Naive thymus-derived CD8-positive, alpha-beta T cell (primary cell): ENCODE results near the gene SLC4A1. TPM values are rescaled to one million over a fixed set of nuclear protein-coding genes. Genes with fewer than 3 reads are reported as not detected.

Experiments
- ATAC-seq, 2 donors: fragments of 150-1000 bp; cut with Tn5 transposase in 1 of 2; sonication (Bioruptor Pico), chemical (Tn5 transposase) in 1 of 2; 1 replicate in 1 of 2; 2 replicates in 1 of 2; pipeline ENCODE4 v1.10.0; 2021; ENCODE audit warnings: mild to moderate bottlenecking in 2 of 2, moderate library complexity in 2 of 2
- POLR2A ChIA-PET: fragments of 350-600 bp; sonication (Branson Sonifier 250); formaldehyde crosslinking; loops from one replicate; lab custom pipeline; 2021; ENCODE audit warnings: antibody characterized with exemption; lab: Charles Lee
- DNase-seq, 10 donors: peaks; one replicate each; pipeline versions ENCODE4 v3.0.0 to v3.0.0-alpha.2; 2020 to 2022
- H3K27ac Mint-ChIP-seq, 10 donors: one replicate each; pipeline ENCODE4 v1.8.0; 2020 to 2022; ENCODE audit warnings: mild to moderate bottlenecking in 10 of 10, mixed read lengths in 10 of 10, moderate library complexity in 4 of 10, inconsistent platforms in 1 of 10
- H3K27me3 Mint-ChIP-seq, 5 donors: one replicate each; pipeline ENCODE4 v1.8.0; 2021 to 2022; ENCODE audit warnings: mixed read lengths in 5 of 5
- H3K36me3 Mint-ChIP-seq, 3 donors: one replicate each; pipeline ENCODE4 v1.8.0; 2020 to 2022; ENCODE audit warnings: mixed read lengths in 3 of 3, mild to moderate bottlenecking in 2 of 3, inconsistent platforms in 1 of 3
- H3K4me1 Mint-ChIP-seq, 4 donors: one replicate each; pipeline ENCODE4 v1.8.0; 2021 to 2022; ENCODE audit warnings: mixed read lengths in 4 of 4
- H3K4me3 Mint-ChIP-seq, 10 donors: one replicate each; pipeline ENCODE4 v1.8.0; 2020 to 2022; ENCODE audit warnings: mild to moderate bottlenecking in 10 of 10, mixed read lengths in 10 of 10, moderate library complexity in 6 of 10, inconsistent platforms in 1 of 10
- H3K9me3 Mint-ChIP-seq, 9 donors: one replicate each; pipeline ENCODE4 v1.8.0; 2020 to 2022; ENCODE audit warnings: mixed read lengths in 9 of 9, mild to moderate bottlenecking in 3 of 9, inconsistent platforms in 1 of 9, moderate library complexity in 1 of 9
- polyA plus RNA-seq, 3 donors: library from polyadenylated mRNA; unstranded; fragments of 300-500 nt; fragmentation: Illumina TruSeq; gene quantifications; one replicate each; pipeline ENCODE4 v1.2.3, GENCODE V29; 2021
- total RNA-seq, 8 experiments: library from RNA in 2 of 8; stranded (reverse) in 2 of 8; gene quantifications; one replicate each; pipeline ENCODE4 v1.2.3 and lab custom pipeline; 2021 to 2026

Gene SLC4A1
- total RNA-seq (not detected), polyA plus RNA-seq (not detected), total RNA-seq (lab: John Stamatoyannopoulos, UW) (0 to 0.21 (median 0.03) reads per million in 6 experiments)

- Mint-ChIP-seq H3K36me3 (no peaks in the 10 kb centered on the region), H3K4me1 (peaks cover 0 to 6% (median 3%) of the 10 kb centered on the region in 4 donors), H3K27ac (peak within 1 kb of the TSS in 3 of 10 donors; percentile 13 to 47 (median 46)), H3K9me3 (peaks cover 0 to 1% (median 0%) of the 10 kb centered on the region in 9 donors), H3K27me3 (peaks cover 0 to 12% (median 3%) of the 10 kb centered on the region in 5 donors), H3K4me3 (no peak within 1 kb of the TSS)
- ATAC-seq (no peak), DNase-seq (no peak)
- POLR2A ChIA-PET: interaction anchor here (0.8 to 0.9 kb wide), 2 partner anchors 20 to 53 kb away, joined by 3 read pairs; no protein-coding TSS in a partner anchor
Observed at GRCh38 chr17:44267818-44268490, at the start of gene SLC4A1. SLC4A1 (minus strand) TSS chr17:44268135; CDS start chr17:44262866, 5,269 bp downstream.

GRCh38 chr17:44317545-44317944, 49.6 kb upstream of the SLC4A1 start:
- H3K4me1 Mint-ChIP-seq: peaks cover 12 to 25% (median 19%) of the 10 kb centered on the region in 4 donors
- DNase-seq (peak in 1 of 10 donors; percentile 9), ATAC-seq (no peak)
- POLR2A ChIA-PET: interaction anchor here (0.5 to 14.5 kb wide), 7 partner anchors 9 to 102 kb away, joined by 3 to 445 read pairs (median 6); partner anchors contain the start of gene UBTF
- H3K4me3 Mint-ChIP-seq: peak overlapping the region in 4 of 10 donors; percentile 6 to 65 (median 42)
- peak overlapping the region in 1 of 10 donors; percentile 6 for H3K27ac Mint-ChIP-seq
- H3K27me3 Mint-ChIP-seq: peaks cover 15 to 41% (median 25%) of the 10 kb centered on the region in 5 donors
- peaks cover 0 to 26% (median 2%) of the 10 kb centered on the region in 3 donors for H3K36me3 Mint-ChIP-seq
- no peaks in the 10 kb centered on the region for H3K9me3 Mint-ChIP-seq

GRCh38 chr17:44315760-44316731, 48.1 kb upstream of the SLC4A1 start:
- Mint-ChIP-seq H3K9me3 (no peaks in the 10 kb centered on the region), H3K4me3 (peak overlapping the region; percentile 69 to 87 (median 78)), H3K36me3 (peaks cover 0 to 14% (median 0%) of the 10 kb centered on the region in 3 donors), H3K27ac (peak overlapping the region in 1 of 10 donors; percentile 14), H3K27me3 (peaks cover 15 to 41% (median 29%) of the 10 kb centered on the region in 5 donors), H3K4me1 (peaks cover 12 to 17% (median 15%) of the 10 kb centered on the region in 4 donors)
- peak in 1 of 2 donors; percentile 36 for ATAC-seq
- peak in 1 of 10 donors; percentile 49 for DNase-seq
- POLR2A ChIA-PET: interaction anchor here (0.5 to 14.5 kb wide), 3 partner anchors 11 to 100 kb away, joined by 7 to 445 read pairs (median 8); partner anchors contain the start of gene UBTF

- H3K36me3 Mint-ChIP-seq: peaks cover 0 to 10% (median 0%) of the 10 kb centered on the region in 3 donors
- H3K4me3 Mint-ChIP-seq: peak overlapping the region; percentile 67 to 87 (median 78)
- ATAC-seq (peak; percentile 80 to 81), DNase-seq (peak in 5 of 10 donors; percentile 12 to 66 (median 35))
- POLR2A ChIA-PET: interaction anchor here (14.5 kb wide), 1 partner anchor 99 kb away, joined by 445 read pairs; the partner anchor contains the start of gene UBTF
- peaks cover 13 to 19% (median 16%) of the 10 kb centered on the region in 4 donors for H3K4me1 Mint-ChIP-seq
- H3K9me3 Mint-ChIP-seq: no peaks in the 10 kb centered on the region
- H3K27me3 Mint-ChIP-seq: peaks cover 15 to 41% (median 29%) of the 10 kb centered on the region in 5 donors
- no peak overlapping the region for H3K27ac Mint-ChIP-seq
Observed at GRCh38 chr17:44314869-44315661, 47.1 kb upstream of the SLC4A1 start.

GRCh38 chr17:44314524-44314868, 46.6 kb upstream of the SLC4A1 start:
- Mint-ChIP-seq H3K27me3 (peaks cover 15 to 42% (median 34%) of the 10 kb centered on the region in 5 donors), H3K27ac (peak overlapping the region in 1 of 10 donors; percentile 59)
- POLR2A ChIA-PET: interaction anchor here (14.5 kb wide), 1 partner anchor 99 kb away, joined by 445 read pairs; the partner anchor contains the start of gene UBTF

GRCh38 chr17:44314031-44314430, 46.1 kb upstream of the SLC4A1 start:
- POLR2A ChIA-PET: interaction anchor here (14.5 kb wide), 1 partner anchor 98 kb away, joined by 445 read pairs; the partner anchor contains the start of gene UBTF
- H3K4me3 Mint-ChIP-seq: peak overlapping the region in 9 of 10 donors; percentile 32 to 78 (median 66)
- DNase-seq (no peak), ATAC-seq (no peak)
- H3K4me1 Mint-ChIP-seq: peaks cover 20 to 24% (median 20%) of the 10 kb centered on the region in 4 donors
- H3K36me3 Mint-ChIP-seq: peaks cover 0 to 2% (median 0%) of the 10 kb centered on the region in 3 donors
- no peaks in the 10 kb centered on the region for H3K9me3 Mint-ChIP-seq
- H3K27ac Mint-ChIP-seq: peak overlapping the region in 1 of 10 donors; percentile 59
- peaks cover 15 to 43% (median 34%) of the 10 kb centered on the region in 5 donors for H3K27me3 Mint-ChIP-seq

More at GRCh38 chr17:44314524-44314868, 46.6 kb upstream of the SLC4A1 start:
- no peaks in the 10 kb centered on the region for H3K9me3 Mint-ChIP-seq
- H3K4me3 Mint-ChIP-seq: peak overlapping the region; percentile 28 to 78 (median 65)
- H3K4me1 Mint-ChIP-seq: peaks cover 18 to 23% (median 20%) of the 10 kb centered on the region in 4 donors
- ATAC-seq (no peak), DNase-seq (peak in 1 of 10 donors; percentile 16)
- H3K36me3 Mint-ChIP-seq: peaks cover 0 to 6% (median 0%) of the 10 kb centered on the region in 3 donors

GRCh38 chr17:44312396-44313104, 44.6 kb upstream of the SLC4A1 start:
- Mint-ChIP-seq H3K4me3 (peak overlapping the region in 3 of 10 donors; percentile 10 to 15 (median 10)), H3K27me3 (peaks cover 15 to 41% (median 32%) of the 10 kb centered on the region in 5 donors), H3K9me3 (no peaks in the 10 kb centered on the region), H3K36me3 (peaks cover 0 to 2% (median 0%) of the 10 kb centered on the region in 3 donors), H3K27ac (no peak overlapping the region), H3K4me1 (peaks cover 19 to 31% (median 24%) of the 10 kb centered on the region in 4 donors)
- ATAC-seq: no peak
- POLR2A ChIA-PET: interaction anchor here (1.5 to 1.6 kb wide), 2 partner anchors 14 to 91 kb away, joined by 3 to 5 read pairs; no protein-coding TSS in a partner anchor
- DNase-seq: no peak

GRCh38 chr17:44311562-44312181, 43.7 kb upstream of the SLC4A1 start:
- Mint-ChIP-seq H3K27me3 (peaks cover 17 to 43% (median 33%) of the 10 kb centered on the region in 5 donors), H3K4me1 (peaks cover 21 to 35% (median 28%) of the 10 kb centered on the region in 4 donors), H3K36me3 (peaks cover 0 to 2% (median 0%) of the 10 kb centered on the region in 3 donors), H3K4me3 (no peak overlapping the region), H3K9me3 (no peaks in the 10 kb centered on the region), H3K27ac (no peak overlapping the region)
- POLR2A ChIA-PET: interaction anchor here (1.5 to 1.6 kb wide), 2 partner anchors 15 to 90 kb away, joined by 3 to 5 read pairs; no protein-coding TSS in a partner anchor
- no peak for ATAC-seq
- DNase-seq: no peak

- H3K4me1 Mint-ChIP-seq: peaks cover 15 to 29% (median 21%) of the 10 kb centered on the region in 4 donors
- H3K27me3 Mint-ChIP-seq: peaks cover 13 to 41% (median 34%) of the 10 kb centered on the region in 5 donors
- peak overlapping the region in 1 of 10 donors; percentile 43 for H3K27ac Mint-ChIP-seq
- no peak for DNase-seq
- POLR2A ChIA-PET: interaction anchor here (0.6 to 3.1 kb wide), 5 partner anchors 14 to 93 kb away, joined by 3 to 28 read pairs (median 3); partner anchors contain the start of gene SLC25A39
- no peak for ATAC-seq
- no peaks in the 10 kb centered on the region for H3K9me3 Mint-ChIP-seq
- no peak overlapping the region for H3K4me3 Mint-ChIP-seq
- no peaks in the 10 kb centered on the region for H3K36me3 Mint-ChIP-seq
Observed at GRCh38 chr17:44310609-44311376, 42.9 kb upstream of the SLC4A1 start.
